ENCODE data around the gene PLA1A.

DNA sequence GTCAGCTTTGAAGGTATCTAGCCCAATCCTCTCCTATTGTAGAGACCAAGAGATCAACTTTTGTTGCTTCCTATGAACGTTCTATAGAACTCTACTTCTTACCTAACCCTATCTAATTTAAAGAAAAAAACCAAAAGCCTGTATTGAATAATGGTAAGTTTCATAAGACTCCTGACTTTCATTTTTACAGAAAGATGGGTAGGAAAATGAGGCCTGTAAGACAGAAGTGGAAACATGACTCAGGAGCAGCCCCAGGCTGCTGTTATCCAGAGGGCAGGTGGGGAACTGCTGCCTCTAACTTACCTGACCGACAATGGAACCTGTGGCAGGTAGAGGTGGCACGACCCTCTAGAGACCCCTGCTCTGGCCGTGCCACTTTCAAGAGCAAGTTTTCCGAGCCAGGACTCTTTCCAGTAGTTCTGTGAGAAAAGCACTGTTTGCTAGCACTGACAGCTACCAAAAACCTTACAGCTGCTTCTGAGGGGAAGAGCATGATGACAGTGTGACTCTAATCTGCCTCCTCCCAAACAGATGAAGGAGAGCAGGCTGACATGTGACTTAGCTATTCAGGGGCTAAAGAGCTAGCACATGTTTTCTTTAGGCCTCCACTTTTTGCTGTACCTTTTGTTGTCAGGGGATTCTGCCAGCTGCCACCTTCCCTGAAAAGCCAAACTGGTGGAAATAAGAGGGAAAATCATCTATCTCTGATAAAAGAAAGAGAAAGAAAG, 45.2 kb downstream of the PLA1A start:
- TF ChIP-seq, protein P1, sequence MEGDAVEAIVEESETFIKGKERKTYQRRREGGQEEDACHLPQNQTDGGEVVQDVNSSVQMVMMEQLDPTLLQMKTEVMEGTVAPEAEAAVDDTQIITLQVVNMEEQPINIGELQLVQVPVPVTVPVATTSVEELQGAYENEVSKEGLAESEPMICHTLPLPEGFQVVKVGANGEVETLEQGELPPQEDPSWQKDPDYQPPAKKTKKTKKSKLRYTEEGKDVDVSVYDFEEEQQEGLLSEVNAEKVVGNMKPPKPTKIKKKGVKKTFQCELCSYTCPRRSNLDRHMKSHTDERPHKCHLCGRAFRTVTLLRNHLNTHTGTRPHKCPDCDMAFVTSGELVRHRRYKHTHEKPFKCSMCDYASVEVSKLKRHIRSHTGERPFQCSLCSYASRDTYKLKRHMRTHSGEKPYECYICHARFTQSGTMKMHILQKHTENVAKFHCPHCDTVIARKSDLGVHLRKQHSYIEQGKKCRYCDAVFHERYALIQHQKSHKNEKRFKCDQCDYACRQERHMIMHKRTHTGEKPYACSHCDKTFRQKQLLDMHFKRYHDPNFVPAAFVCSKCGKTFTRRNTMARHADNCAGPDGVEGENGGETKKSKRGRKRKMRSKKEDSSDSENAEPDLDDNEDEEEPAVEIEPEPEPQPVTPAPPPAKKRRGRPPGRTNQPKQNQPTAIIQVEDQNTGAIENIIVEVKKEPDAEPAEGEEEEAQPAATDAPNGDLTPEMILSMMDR (IDR thresholded peaks at IDR 0.05): no peak
- peak in 1 of 2 donors; percentile 11 for TF ChIP-seq POLR2A (IDR thresholded peaks at IDR 0.05)

Measured in thyroid gland (tissue), 4 donors.